ENCODE measurements around the gene EOLA1. TPM values are rescaled to one million over a fixed set of nuclear protein-coding genes. Genes with fewer than 3 reads are reported as not detected.
"Not testable (repeated sequence)": the region's sequence is repeated elsewhere in the genome, so short reads cannot be mapped to it uniquely, and the experiment has no call there.

Gene EOLA1
- total RNA-seq, 4 donors from 2014 or later, result 9.7 to 20.7 (median 11.6) TPM

DNA sequence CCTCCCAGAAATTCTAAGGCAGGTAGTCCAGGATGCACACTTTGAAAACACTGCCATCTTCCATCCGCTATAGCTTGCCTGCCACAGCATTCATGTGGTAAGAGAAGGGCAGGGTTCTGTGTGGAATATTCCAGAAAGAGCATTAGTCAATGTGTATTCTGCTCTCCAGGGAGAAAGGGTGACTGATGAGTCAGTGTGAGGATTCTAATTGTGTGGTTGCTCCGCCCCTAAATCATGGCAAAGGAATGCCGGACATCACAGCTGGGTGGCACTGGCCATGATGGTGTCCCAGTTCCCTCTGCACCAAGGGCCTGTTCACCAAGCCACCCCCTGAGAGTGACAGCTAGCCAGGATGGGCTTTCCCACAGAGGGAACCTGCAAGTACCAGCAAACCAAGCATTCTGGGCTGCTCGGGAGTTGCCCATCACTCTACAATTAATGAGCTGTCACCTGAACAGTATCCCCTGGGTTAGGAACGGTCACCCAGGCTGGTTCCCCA lies 45.2 kb upstream of the EOLA1 start:
- Histone ChIP-seq H3K27ac (no peak overlapping the region), H3K36me3 (peaks cover 0 to 99% of the 10 kb centered on the region in 2 donors), H3K27me3 (no peaks in the 10 kb centered on the region), H3K4me1 (peaks cover 0 to 24% (median 0%) of the 10 kb centered on the region in 3 donors), H3K9me3 (no peaks in the 10 kb centered on the region), H3K4me3 (no peak overlapping the region)
- no peak for ATAC-seq
- 65 to 88% methylated on average over 1 to 2 of the region's 5 CpGs for WGBS, 2 donors (ENCODE audit: low coverage in 1 of 2)
- TF ChIP-seq POLR2A (IDR thresholded peaks at IDR 0.05) (no peak), EP300 (IDR thresholded peaks at IDR 0.05) (no peak)

GRCh38 chrX:149497054-149497453 lies 43.8 kb upstream of the EOLA1 start:
- no peak for ATAC-seq
- no peaks in the 10 kb centered on the region for H3K9me3 ChIP-seq
- 33% methylated on average over 1 of the region's 1 CpG; no CpG with 5 or more reads in 1 of the 2 donors for WGBS, 2 donors (ENCODE audit: low coverage in 1 of 2)
- peaks cover 0 to 28% (median 0%) of the 10 kb centered on the region in 3 donors for H3K4me1 ChIP-seq
- no peak overlapping the region for H3K4me3 ChIP-seq
- TF ChIP-seq, protein P1, sequence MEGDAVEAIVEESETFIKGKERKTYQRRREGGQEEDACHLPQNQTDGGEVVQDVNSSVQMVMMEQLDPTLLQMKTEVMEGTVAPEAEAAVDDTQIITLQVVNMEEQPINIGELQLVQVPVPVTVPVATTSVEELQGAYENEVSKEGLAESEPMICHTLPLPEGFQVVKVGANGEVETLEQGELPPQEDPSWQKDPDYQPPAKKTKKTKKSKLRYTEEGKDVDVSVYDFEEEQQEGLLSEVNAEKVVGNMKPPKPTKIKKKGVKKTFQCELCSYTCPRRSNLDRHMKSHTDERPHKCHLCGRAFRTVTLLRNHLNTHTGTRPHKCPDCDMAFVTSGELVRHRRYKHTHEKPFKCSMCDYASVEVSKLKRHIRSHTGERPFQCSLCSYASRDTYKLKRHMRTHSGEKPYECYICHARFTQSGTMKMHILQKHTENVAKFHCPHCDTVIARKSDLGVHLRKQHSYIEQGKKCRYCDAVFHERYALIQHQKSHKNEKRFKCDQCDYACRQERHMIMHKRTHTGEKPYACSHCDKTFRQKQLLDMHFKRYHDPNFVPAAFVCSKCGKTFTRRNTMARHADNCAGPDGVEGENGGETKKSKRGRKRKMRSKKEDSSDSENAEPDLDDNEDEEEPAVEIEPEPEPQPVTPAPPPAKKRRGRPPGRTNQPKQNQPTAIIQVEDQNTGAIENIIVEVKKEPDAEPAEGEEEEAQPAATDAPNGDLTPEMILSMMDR (IDR thresholded peaks at IDR 0.05), result no peak
- no peak for TF ChIP-seq POLR2AphosphoS5 (IDR thresholded peaks at IDR 0.05)
- TF ChIP-seq EP300 (IDR thresholded peaks at IDR 0.05), result no peak
- no peak for TF ChIP-seq POLR2A (IDR thresholded peaks at IDR 0.05)
- H3K27me3 ChIP-seq, result no peaks in the 10 kb centered on the region
- peaks cover 0 to 98% of the 10 kb centered on the region in 2 donors for H3K36me3 ChIP-seq
- no peak overlapping the region for H3K27ac ChIP-seq

DNA sequence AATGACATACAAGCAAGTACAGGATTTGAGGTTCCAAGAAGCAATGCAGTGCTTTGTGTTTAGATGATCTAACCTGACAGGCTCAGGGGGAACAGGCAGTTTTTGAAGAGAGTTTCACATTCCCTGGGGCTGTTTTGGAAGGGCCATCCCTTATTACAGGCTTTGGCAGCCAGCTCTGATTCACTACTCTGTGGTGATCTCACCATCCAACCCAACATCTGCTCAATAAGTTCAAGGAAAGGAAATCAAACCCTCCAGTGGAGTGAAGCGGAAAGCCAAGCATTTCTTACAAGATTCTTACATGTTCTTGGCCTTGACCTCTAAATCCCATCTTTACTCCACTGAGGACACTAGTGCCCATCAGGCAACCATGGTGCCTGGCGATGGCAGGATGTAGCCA lies 43.2 kb upstream of the EOLA1 start:
- WGBS, 2 donors (ENCODE audit: low coverage in 1 of 2), result 70% methylated on average over 2 of the region's 2 CpGs; no CpG with 5 or more reads in 1 of the 2 donors
- Histone ChIP-seq H3K27me3 (no peaks in the 10 kb centered on the region), H3K4me1 (peaks cover 0 to 31% (median 0%) of the 10 kb centered on the region in 3 donors), H3K9me3 (no peaks in the 10 kb centered on the region), H3K36me3 (peaks cover 0 to 97% of the 10 kb centered on the region in 2 donors), H3K27ac (no peak overlapping the region), H3K4me3 (no peak overlapping the region)
- ATAC-seq, result no peak
- TF ChIP-seq EP300 (IDR thresholded peaks at IDR 0.05), result no peak
- no peak for TF ChIP-seq POLR2AphosphoS5 (IDR thresholded peaks at IDR 0.05)
- no peak for TF ChIP-seq POLR2A (IDR thresholded peaks at IDR 0.05)
- TF ChIP-seq, protein P1 (IDR thresholded peaks at IDR 0.05), result no peak

DNA sequence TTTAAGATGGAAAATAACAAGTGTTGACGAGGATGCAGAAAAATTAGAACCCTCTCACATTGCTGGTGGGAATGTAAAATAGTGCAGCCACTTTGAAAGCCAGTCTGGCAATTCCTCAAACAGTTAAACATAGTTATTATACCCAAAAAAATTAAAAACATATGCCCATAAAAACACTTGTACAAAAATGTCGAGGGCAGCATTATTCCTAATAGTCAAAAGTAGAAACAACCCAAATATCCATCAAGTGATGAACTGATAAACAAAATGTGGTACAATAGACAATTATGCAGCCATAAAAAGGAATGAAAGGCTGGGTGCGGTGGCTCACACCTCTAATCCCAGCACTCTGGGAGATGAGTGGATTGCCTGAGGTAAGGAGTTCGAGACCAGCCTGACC lies 42.0 kb upstream of the EOLA1 start:
- Histone ChIP-seq H3K4me3 (no peak overlapping the region), H3K36me3 (peaks cover 0 to 86% of the 10 kb centered on the region in 2 donors), H3K4me1 (peaks cover 0 to 36% (median 0%) of the 10 kb centered on the region in 3 donors), H3K27ac (no peak overlapping the region), H3K9me3 (no peaks in the 10 kb centered on the region), H3K27me3 (no peaks in the 10 kb centered on the region)
- ATAC-seq, result no peak
- WGBS, 2 donors (ENCODE audit: low coverage in 1 of 2), result 75 to 97% methylated on average over 3 to 4 of the region's 4 CpGs
- TF ChIP-seq EP300 (IDR thresholded peaks at IDR 0.05) (no peak), POLR2A (IDR thresholded peaks at IDR 0.05) (no peak), POLR2AphosphoS5 (IDR thresholded peaks at IDR 0.05) (no peak)
- TF ChIP-seq, protein P1 (IDR thresholded peaks at IDR 0.05), result no peak

- no peak for ATAC-seq
- Histone ChIP-seq H3K4me3 (no peak overlapping the region), H3K9me3 (no peaks in the 10 kb centered on the region), H3K36me3 (peaks cover 0 to 76% of the 10 kb centered on the region in 2 donors), H3K27ac (no peak overlapping the region), H3K4me1 (peaks cover 0 to 26% (median 0%) of the 10 kb centered on the region in 3 donors), H3K27me3 (no peaks in the 10 kb centered on the region)
- TF ChIP-seq, protein P1 (IDR thresholded peaks at IDR 0.05), result no peak
- no peak for TF ChIP-seq POLR2A (IDR thresholded peaks at IDR 0.05)
- TF ChIP-seq EP300 (IDR thresholded peaks at IDR 0.05), result no peak
- TF ChIP-seq POLR2AphosphoS5 (IDR thresholded peaks at IDR 0.05), result no peak
- 50 to 55% methylated on average over 2 to 4 of the region's 5 CpGs for WGBS, 2 donors (ENCODE audit: low coverage in 1 of 2)
Measured at GRCh38 chrX:149499766-149500165, 41.0 kb upstream of the EOLA1 start.

DNA sequence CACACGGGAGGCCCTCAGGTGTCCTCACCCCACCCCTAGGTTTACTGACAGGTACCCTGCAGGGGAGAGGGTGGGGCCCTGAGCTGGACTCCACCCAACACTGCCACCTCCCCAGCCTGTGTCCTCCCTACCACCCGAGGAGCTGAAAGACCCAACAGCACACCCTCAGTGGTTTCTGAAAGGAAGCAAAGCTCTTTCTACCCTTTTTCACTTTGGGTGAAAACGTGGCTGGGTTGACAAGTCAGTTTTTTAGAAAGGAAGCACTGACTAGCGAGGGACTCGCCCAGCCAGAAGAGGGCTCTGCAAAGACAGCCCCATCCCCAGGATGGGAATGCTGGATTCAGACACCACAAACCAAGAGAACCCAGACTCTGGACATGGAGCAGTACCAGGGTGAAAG lies 37.9 kb upstream of the EOLA1 start:
- not testable (repeated sequence) for ATAC-seq, H3K9me3 ChIP-seq, H3K4me3 ChIP-seq, H3K27me3 ChIP-seq
- peaks cover 0 to 26% (median 0%) of the 10 kb centered on the region in 3 donors for H3K4me1 ChIP-seq
- H3K36me3 ChIP-seq, result peaks cover 0 to 44% of the 10 kb centered on the region in 2 donors
- peak overlapping the region in 1 of 4 donors; percentile 35 for H3K27ac ChIP-seq
- no CpG with 5 or more reads among the region's 5 CpGs for WGBS, 2 donors (ENCODE audit: low coverage in 1 of 2)

GRCh38 chrX:149503446-149503845 lies 37.4 kb upstream of the EOLA1 start:
- Histone ChIP-seq H3K4me1 (peaks cover 0 to 26% (median 0%) of the 10 kb centered on the region in 3 donors), H3K36me3 (peaks cover 0 to 39% of the 10 kb centered on the region in 2 donors), H3K27ac (peak overlapping the region in 3 of 4 donors; percentile 88 to 90 (median 89)), H3K4me3 (peak overlapping the region in 1 of 2 donors; percentile 72)
- WGBS, 2 donors (ENCODE audit: low coverage in 1 of 2), result no CpG with 5 or more reads among the region's 10 CpGs
- not testable (repeated sequence) for H3K27me3 ChIP-seq, H3K9me3 ChIP-seq
- ATAC-seq, result peak; percentile 52
